Stimulated activated naive CD8-positive, alpha-beta T cell treated with anti-CD3 and anti-CD28 coated beads, Interleukin-15, Interleukin-2, amounts not matched to agents 100 ng/mL and 50 ng/mL, for 24 hours (primary cell): ENCODE data around the gene INPP5A.
"Not testable (repeated sequence)": the region's sequence is repeated elsewhere in the genome, so short reads cannot be mapped to it uniquely, and the experiment has no call there.

ENCODE experiments used
- H3K27ac Mint-ChIP-seq: one replicate; pipeline ENCODE4 v1.8.0; 2021; ENCODE audit warnings: mild to moderate bottlenecking, mixed read lengths
- H3K27me3 Mint-ChIP-seq: one replicate; pipeline ENCODE4 v1.8.0; 2021; ENCODE audit warnings: mixed read lengths
- H3K36me3 Mint-ChIP-seq: one replicate; pipeline ENCODE4 v1.8.0; 2021; ENCODE audit warnings: low read depth, mixed read lengths
- H3K4me1 Mint-ChIP-seq: one replicate; pipeline ENCODE4 v1.8.0; 2021; ENCODE audit warnings: low read depth, mixed read lengths
- H3K4me3 Mint-ChIP-seq: one replicate; pipeline ENCODE4 v1.8.0; 2021; ENCODE audit warnings: mild to moderate bottlenecking, mixed read lengths
- H3K9me3 Mint-ChIP-seq: one replicate; pipeline ENCODE4 v1.8.0; 2021; ENCODE audit warnings: mixed read lengths

Gene INPP5A

GRCh38 chr10:132810141-132810806 is 272.7 kb downstream of the INPP5A start:
- no peak overlapping the region for H3K4me3 Mint-ChIP-seq
- peaks cover 1% of the 10 kb centered on the region for H3K27me3 Mint-ChIP-seq
- no peak overlapping the region for H3K27ac Mint-ChIP-seq
- no peaks in the 10 kb centered on the region for H3K36me3 Mint-ChIP-seq
- H3K9me3 Mint-ChIP-seq, result no peaks in the 10 kb centered on the region
- no peaks in the 10 kb centered on the region for H3K4me1 Mint-ChIP-seq

- Mint-ChIP-seq H3K27me3 (peaks cover 9% of the 10 kb centered on the region), H3K4me1 (no peaks in the 10 kb centered on the region), H3K9me3 (no peaks in the 10 kb centered on the region), H3K4me3 (no peak overlapping the region), H3K27ac (no peak overlapping the region), H3K36me3 (no peaks in the 10 kb centered on the region)
Observed at GRCh38 chr10:132810807-132811700, 273.5 kb downstream of the INPP5A start.

GRCh38 chr10:132811891-132812481 is 274.4 kb downstream of the INPP5A start:
- Mint-ChIP-seq H3K9me3 (no peaks in the 10 kb centered on the region), H3K36me3 (no peaks in the 10 kb centered on the region), H3K4me1 (no peaks in the 10 kb centered on the region), H3K27ac (no peak overlapping the region), H3K27me3 (peaks cover 16% of the 10 kb centered on the region), H3K4me3 (no peak overlapping the region)

GRCh38 chr10:132812520-132812919 is 274.9 kb downstream of the INPP5A start:
- H3K4me3 Mint-ChIP-seq, result no peak overlapping the region
- no peaks in the 10 kb centered on the region for H3K36me3 Mint-ChIP-seq
- no peaks in the 10 kb centered on the region for H3K9me3 Mint-ChIP-seq
- H3K27ac Mint-ChIP-seq, result no peak overlapping the region
- peaks cover 21% of the 10 kb centered on the region for H3K27me3 Mint-ChIP-seq
- no peaks in the 10 kb centered on the region for H3K4me1 Mint-ChIP-seq

GRCh38 chr10:132813001-132813401 is 275.4 kb downstream of the INPP5A start:
- no peak overlapping the region for H3K27ac Mint-ChIP-seq
- H3K9me3 Mint-ChIP-seq, result no peaks in the 10 kb centered on the region
- peaks cover 21% of the 10 kb centered on the region for H3K27me3 Mint-ChIP-seq
- H3K4me1 Mint-ChIP-seq, result no peaks in the 10 kb centered on the region
- no peak overlapping the region for H3K4me3 Mint-ChIP-seq
- H3K36me3 Mint-ChIP-seq, result no peaks in the 10 kb centered on the region

- no peak overlapping the region for H3K27ac Mint-ChIP-seq
- no peaks in the 10 kb centered on the region for H3K9me3 Mint-ChIP-seq
- no peaks in the 10 kb centered on the region for H3K36me3 Mint-ChIP-seq
- peaks cover 21% of the 10 kb centered on the region for H3K27me3 Mint-ChIP-seq
- H3K4me3 Mint-ChIP-seq, result no peak overlapping the region
- H3K4me1 Mint-ChIP-seq, result no peaks in the 10 kb centered on the region
Observed at GRCh38 chr10:132813560-132814468, 276.2 kb downstream of the INPP5A start.

GRCh38 chr10:132814469-132814856 is 276.9 kb downstream of the INPP5A start:
- Mint-ChIP-seq H3K36me3 (no peaks in the 10 kb centered on the region), H3K27ac (no peak overlapping the region), H3K4me1 (no peaks in the 10 kb centered on the region), H3K27me3 (peaks cover 27% of the 10 kb centered on the region), H3K9me3 (no peaks in the 10 kb centered on the region), H3K4me3 (no peak overlapping the region)

- Mint-ChIP-seq H3K27me3 (peaks cover 32% of the 10 kb centered on the region), H3K9me3 (no peaks in the 10 kb centered on the region), H3K4me3 (no peak overlapping the region), H3K4me1 (no peaks in the 10 kb centered on the region), H3K36me3 (no peaks in the 10 kb centered on the region), H3K27ac (peak overlapping the region; percentile 68)
Observed at GRCh38 chr10:132815168-132815857, 277.7 kb downstream of the INPP5A start.

- no peaks in the 10 kb centered on the region for H3K36me3 Mint-ChIP-seq
- no peaks in the 10 kb centered on the region for H3K4me1 Mint-ChIP-seq
- no peak overlapping the region for H3K4me3 Mint-ChIP-seq
- H3K27ac Mint-ChIP-seq, result no peak overlapping the region
- peaks cover 32% of the 10 kb centered on the region for H3K27me3 Mint-ChIP-seq
- no peaks in the 10 kb centered on the region for H3K9me3 Mint-ChIP-seq
Observed at GRCh38 chr10:132816718-132817117, 279.1 kb downstream of the INPP5A start.

GRCh38 chr10:132817701-132818211 is 280.2 kb downstream of the INPP5A start:
- no peak overlapping the region for H3K4me3 Mint-ChIP-seq
- no peaks in the 10 kb centered on the region for H3K36me3 Mint-ChIP-seq
- no peak overlapping the region for H3K27ac Mint-ChIP-seq
- no peaks in the 10 kb centered on the region for H3K4me1 Mint-ChIP-seq
- no peaks in the 10 kb centered on the region for H3K9me3 Mint-ChIP-seq
- H3K27me3 Mint-ChIP-seq, result peaks cover 32% of the 10 kb centered on the region

- no peaks in the 10 kb centered on the region for H3K36me3 Mint-ChIP-seq
- H3K4me1 Mint-ChIP-seq, result no peaks in the 10 kb centered on the region
- H3K9me3 Mint-ChIP-seq, result no peaks in the 10 kb centered on the region
- H3K27me3 Mint-ChIP-seq, result peaks cover 32% of the 10 kb centered on the region
- no peak overlapping the region for H3K4me3 Mint-ChIP-seq
- no peak overlapping the region for H3K27ac Mint-ChIP-seq
Observed at GRCh38 chr10:132820056-132820455, 282.5 kb downstream of the INPP5A start.

GRCh38 chr10:132825783-132826523 is 288.4 kb downstream of the INPP5A start:
- not testable (repeated sequence) for H3K36me3 Mint-ChIP-seq, H3K9me3 Mint-ChIP-seq, H3K27me3 Mint-ChIP-seq, H3K4me1 Mint-ChIP-seq, H3K27ac Mint-ChIP-seq, H3K4me3 Mint-ChIP-seq

- Mint-ChIP-seq H3K4me3 (no peak overlapping the region), H3K27ac (no peak overlapping the region), H3K4me1 (no peaks in the 10 kb centered on the region), H3K27me3 (no peaks in the 10 kb centered on the region), H3K9me3 (no peaks in the 10 kb centered on the region), H3K36me3 (no peaks in the 10 kb centered on the region)
Observed at GRCh38 chr10:132826524-132827422, 289.2 kb downstream of the INPP5A start.
